ENCODE measurements around the gene NHLH2. TPM values are rescaled to one million over a fixed set of nuclear protein-coding genes. Genes with fewer than 3 reads are reported as not detected.

NHLH2 gene
- total RNA-seq, 4 donors from 2014 or later: not detected

DNA sequence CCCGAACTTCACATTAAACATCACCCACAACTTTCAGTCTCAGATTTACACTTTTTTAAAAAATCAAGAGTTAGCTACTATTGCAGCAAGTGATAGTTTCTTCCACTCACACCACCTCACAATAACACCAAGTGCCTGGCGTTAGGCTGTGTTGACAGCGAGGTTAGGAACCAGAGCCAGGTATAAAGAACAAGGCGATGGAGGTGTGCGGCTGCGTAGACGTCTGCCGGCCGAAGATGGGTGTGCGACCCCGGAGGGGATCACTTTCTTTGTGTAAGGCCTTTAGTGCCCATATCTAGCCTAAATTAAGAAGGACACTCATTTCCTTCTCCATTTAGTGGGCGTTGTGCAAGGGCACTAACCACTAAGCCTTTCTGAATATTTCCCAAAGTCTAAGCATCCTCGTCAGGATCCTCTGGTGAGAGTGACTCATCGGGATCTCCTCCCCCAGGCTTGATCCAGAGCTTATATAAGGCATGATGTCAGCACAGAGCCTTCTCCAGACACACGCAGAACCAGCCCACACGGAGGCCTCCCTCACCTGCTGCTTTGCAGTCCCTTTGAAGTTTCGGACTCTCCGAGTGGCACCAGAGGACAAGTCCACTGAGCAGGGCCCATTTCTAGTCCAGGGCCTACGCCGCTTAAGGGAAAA, 11.8 kb downstream of the NHLH2 start:
- TF ChIP-seq, protein P1, sequence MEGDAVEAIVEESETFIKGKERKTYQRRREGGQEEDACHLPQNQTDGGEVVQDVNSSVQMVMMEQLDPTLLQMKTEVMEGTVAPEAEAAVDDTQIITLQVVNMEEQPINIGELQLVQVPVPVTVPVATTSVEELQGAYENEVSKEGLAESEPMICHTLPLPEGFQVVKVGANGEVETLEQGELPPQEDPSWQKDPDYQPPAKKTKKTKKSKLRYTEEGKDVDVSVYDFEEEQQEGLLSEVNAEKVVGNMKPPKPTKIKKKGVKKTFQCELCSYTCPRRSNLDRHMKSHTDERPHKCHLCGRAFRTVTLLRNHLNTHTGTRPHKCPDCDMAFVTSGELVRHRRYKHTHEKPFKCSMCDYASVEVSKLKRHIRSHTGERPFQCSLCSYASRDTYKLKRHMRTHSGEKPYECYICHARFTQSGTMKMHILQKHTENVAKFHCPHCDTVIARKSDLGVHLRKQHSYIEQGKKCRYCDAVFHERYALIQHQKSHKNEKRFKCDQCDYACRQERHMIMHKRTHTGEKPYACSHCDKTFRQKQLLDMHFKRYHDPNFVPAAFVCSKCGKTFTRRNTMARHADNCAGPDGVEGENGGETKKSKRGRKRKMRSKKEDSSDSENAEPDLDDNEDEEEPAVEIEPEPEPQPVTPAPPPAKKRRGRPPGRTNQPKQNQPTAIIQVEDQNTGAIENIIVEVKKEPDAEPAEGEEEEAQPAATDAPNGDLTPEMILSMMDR (IDR thresholded peaks at IDR 0.05; ENCODE audit: low read depth): no peak

DNA sequence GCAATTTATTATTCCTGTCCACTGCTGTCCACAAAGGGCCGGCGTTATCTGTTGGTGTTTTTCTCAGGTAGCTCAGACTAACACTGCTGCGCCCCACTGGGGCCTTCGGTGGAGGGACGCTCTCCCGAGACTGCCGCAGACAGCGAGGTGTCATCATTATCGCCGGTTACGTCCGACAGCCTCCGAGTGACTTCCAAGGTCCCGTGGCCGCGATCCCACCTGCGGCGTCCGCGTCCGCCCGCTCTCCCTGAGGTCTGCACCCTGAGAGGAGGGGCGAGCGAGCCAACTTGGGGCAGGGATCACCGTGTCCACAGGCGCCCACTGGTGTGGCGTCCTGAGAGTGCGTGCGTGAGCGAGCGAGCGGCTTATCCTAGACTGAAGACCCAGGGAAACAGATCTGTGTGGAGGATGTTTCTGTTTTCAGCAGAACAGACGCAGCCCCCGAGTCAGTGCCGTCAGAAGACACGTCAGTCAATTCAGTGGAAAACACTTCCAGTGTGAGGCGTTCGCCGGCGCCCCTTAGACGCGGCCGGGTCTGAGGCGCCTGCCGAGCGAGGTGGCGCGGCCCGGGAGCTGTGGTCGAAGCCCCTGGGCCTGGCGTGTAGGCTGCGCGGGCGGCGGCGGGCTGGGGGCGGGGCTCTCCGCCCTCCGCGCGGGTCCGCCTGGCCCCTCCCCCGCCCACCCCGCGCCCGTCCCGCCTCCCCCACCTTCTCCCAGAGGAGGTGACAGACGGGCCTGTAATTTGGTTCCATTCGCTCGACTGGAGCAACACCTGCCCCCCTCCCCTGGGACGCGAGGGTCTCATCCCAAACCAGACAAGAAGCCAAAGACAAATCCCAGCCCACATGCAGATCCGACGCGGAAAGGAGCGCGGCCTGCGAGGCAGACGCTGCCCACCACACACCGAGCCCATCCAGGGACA, 12.6 kb downstream of the NHLH2 start:
- TF ChIP-seq, protein P1 (IDR thresholded peaks at IDR 0.05; ENCODE audit: low read depth): no peak

DNA sequence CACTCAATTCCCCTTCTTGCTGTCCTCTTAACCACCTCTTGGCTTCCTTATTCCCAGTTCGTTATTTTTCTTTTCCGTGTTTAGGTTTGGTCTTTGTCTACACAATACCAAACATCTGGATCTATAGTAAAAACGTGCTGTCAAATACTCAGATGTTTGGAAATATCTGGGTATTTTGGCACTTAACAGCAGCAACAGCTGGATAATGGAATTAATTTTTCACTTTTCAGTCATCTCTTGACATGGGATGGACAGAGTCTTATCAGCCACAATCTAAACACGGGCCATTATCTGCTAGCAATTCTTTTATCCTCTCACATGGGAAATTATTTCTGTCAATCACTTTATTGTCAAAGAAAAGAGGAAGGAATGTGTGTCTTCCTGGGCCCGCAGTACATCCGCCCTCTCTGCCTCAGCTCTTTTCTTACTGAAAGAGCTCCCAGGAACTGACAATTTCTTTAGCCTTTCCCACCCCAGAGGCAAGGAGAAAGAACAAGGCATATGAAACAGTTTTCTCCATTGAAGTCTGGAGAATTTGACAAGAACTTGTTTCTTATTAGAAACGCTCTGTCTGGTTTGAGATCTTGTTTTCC, 13.4 kb downstream of the NHLH2 start:
- TF ChIP-seq, protein P1 (IDR thresholded peaks at IDR 0.05; ENCODE audit: low read depth): no peak

DNA sequence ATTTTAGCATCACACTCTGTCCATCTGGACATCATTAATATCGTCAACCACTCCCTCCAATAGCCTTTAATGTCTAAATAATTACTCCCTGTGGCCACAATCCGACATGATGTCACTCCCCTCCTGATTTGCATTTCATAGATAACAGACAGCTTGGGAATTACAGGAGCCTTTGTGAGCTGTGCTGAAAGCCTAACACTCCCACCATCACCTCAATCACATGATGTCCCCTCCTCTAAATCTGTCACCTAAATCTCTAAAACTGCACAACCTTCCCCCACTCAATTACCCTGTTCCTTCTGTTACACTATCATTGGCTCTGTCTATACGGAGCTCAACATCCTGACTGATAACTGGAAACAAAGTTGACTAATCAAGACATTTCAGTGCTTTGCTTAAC, 14.3 kb downstream of the NHLH2 start:
- TF ChIP-seq, protein P1 (IDR thresholded peaks at IDR 0.05; ENCODE audit: low read depth): no peak

DNA sequence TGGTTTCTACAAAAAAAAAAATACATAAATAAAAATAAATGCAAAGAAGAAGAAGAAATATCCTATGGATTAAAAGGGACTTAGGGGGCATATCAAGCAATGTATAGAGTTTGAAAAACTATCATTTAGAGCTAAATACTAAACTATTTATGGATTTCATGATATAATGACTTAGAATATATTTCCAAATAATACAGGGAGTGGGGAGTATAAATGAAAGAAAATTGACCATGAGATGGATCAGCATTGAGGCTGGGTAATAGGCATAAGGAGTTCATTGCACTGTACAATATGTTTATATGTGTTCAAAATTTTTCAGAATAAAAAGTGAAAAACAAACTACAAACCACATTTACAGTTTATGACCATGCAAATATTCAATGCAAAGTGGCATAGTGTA, 18.8 kb downstream of the NHLH2 start:
- TF ChIP-seq, protein P1 (IDR thresholded peaks at IDR 0.05; ENCODE audit: low read depth): no peak

DNA sequence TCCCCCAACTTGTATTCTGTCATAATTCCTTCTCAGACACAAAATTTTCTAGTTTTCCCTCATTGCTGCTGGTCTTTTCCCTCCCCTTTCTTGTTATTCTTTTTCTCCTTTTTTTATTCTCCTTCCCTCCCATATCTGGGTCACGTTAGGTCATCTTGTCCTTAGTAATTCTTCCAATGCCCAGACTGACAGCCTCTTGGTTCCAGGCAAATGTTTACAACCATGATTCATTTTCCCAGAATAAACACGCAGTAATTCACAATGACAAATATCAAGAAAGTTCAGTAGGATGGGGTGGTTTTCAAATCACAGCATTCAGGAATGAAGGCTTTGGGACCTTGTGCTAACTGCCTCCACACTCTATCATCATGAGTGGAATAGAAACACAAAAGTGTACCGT, 25.2 kb downstream of the NHLH2 start:
- TF ChIP-seq, protein P1 (IDR thresholded peaks at IDR 0.05; ENCODE audit: low read depth): no peak

Measured in subcutaneous adipose tissue (tissue), 4 donors.